Measurements from ENCODE around the gene PPP1R3G. TPM values are rescaled to one million over a fixed set of nuclear protein-coding genes. Genes with fewer than 3 reads are reported as not detected.

The PPP1R3G gene
- total and polyA plus RNA-seq, 2 donors (not counting 1 experiment from before 2014, with no cell fraction given) = 0.72 to 3.3 TPM

GRCh38 chr6:5067305-5067704 lies 17.8 kb upstream of the PPP1R3G start:
- Histone ChIP-seq H3K79me2 (ENCODE audit: control insufficient read depth, insufficient read depth, low read length) (no peaks in the 10 kb centered on the region), H2AFZ (ENCODE audit: low read length) (no peak overlapping the region), H3K27me3 (ENCODE audit: control insufficient read depth, insufficient read depth, low read length) (no peaks in the 10 kb centered on the region), H3K9ac (ENCODE audit: insufficient read depth, low read length) (no peak overlapping the region), H3K4me3 (replicated peaks in 1 of 4; ENCODE audit: control extremely low read depth in 1 of 4, insufficient read depth in 1 of 4, low read depth in 3 of 4, low read length in 4 of 4) (no peak overlapping the region), H3K36me3 (ENCODE audit: control insufficient read depth, insufficient read depth, low read length) (no peaks in the 10 kb centered on the region), H3K4me1 (ENCODE audit: control insufficient read depth, extremely low read depth, insufficient read depth, low read length) (no peaks in the 10 kb centered on the region), H3K27ac (ENCODE audit: insufficient read depth, low read length) (no peak overlapping the region), H4K20me1 (ENCODE audit: control insufficient read depth, extremely low read depth, insufficient read depth, low read length) (no peaks in the 10 kb centered on the region), H3K4me2 (ENCODE audit: extremely low read depth, insufficient read depth, low read length) (no peak overlapping the region), H3K9me3 (ENCODE audit: control insufficient read depth, insufficient read depth, low read depth, low read length) (no peaks in the 10 kb centered on the region)
- DNase-seq (ENCODE audit: low read depth in 2 of 2) = no peak
- TF ChIP-seq CTCF (conservative IDR thresholded peaks at IDR 0.05 in 1 of 2, IDR thresholded peaks at IDR 0.05 in 1 of 2; ENCODE audit: low read depth in 1 of 2, low read length in 2 of 2) (no peak), EZH2 (IDR thresholded peaks at IDR 0.05; ENCODE audit: low read length, missing control alignments) (no peak)

- H3K9me3 ChIP-seq (ENCODE audit: control insufficient read depth, insufficient read depth, low read depth, low read length) = no peaks in the 10 kb centered on the region
- no peak overlapping the region for H3K4me3 ChIP-seq (replicated peaks in 1 of 4; ENCODE audit: control extremely low read depth in 1 of 4, insufficient read depth in 1 of 4, low read depth in 3 of 4, low read length in 4 of 4)
- H3K4me2 ChIP-seq (ENCODE audit: extremely low read depth, insufficient read depth, low read length) = no peak overlapping the region
- DNase-seq (ENCODE audit: low read depth in 2 of 2) = no peak
- H3K36me3 ChIP-seq (ENCODE audit: control insufficient read depth, insufficient read depth, low read length) = no peaks in the 10 kb centered on the region
- H4K20me1 ChIP-seq (ENCODE audit: control insufficient read depth, extremely low read depth, insufficient read depth, low read length) = no peaks in the 10 kb centered on the region
- no peak overlapping the region for H3K9ac ChIP-seq (ENCODE audit: insufficient read depth, low read length)
- H3K79me2 ChIP-seq (ENCODE audit: control insufficient read depth, insufficient read depth, low read length) = no peaks in the 10 kb centered on the region
- no peak overlapping the region for H2AFZ ChIP-seq (ENCODE audit: low read length)
- H3K27ac ChIP-seq (ENCODE audit: insufficient read depth, low read length) = no peak overlapping the region
- TF ChIP-seq EZH2 (IDR thresholded peaks at IDR 0.05; ENCODE audit: low read length, missing control alignments) = no peak
- TF ChIP-seq CTCF (conservative IDR thresholded peaks at IDR 0.05 in 1 of 2, IDR thresholded peaks at IDR 0.05 in 1 of 2; ENCODE audit: low read depth in 1 of 2, low read length in 2 of 2) = no peak
- no peaks in the 10 kb centered on the region for H3K4me1 ChIP-seq (ENCODE audit: control insufficient read depth, extremely low read depth, insufficient read depth, low read length)
- H3K27me3 ChIP-seq (ENCODE audit: control insufficient read depth, insufficient read depth, low read length) = no peaks in the 10 kb centered on the region
These were observed 16.9 kb upstream of the PPP1R3G start for GRCh38 chr6:5068153-5068751.

GRCh38 chr6:5071216-5071615 lies 13.9 kb upstream of the PPP1R3G start:
- Histone ChIP-seq H4K20me1 (ENCODE audit: control insufficient read depth, extremely low read depth, insufficient read depth, low read length) (no peaks in the 10 kb centered on the region), H3K9ac (ENCODE audit: insufficient read depth, low read length) (no peak overlapping the region), H2AFZ (ENCODE audit: low read length) (no peak overlapping the region), H3K9me3 (ENCODE audit: control insufficient read depth, insufficient read depth, low read depth, low read length) (no peaks in the 10 kb centered on the region), H3K4me1 (ENCODE audit: control insufficient read depth, extremely low read depth, insufficient read depth, low read length) (no peaks in the 10 kb centered on the region), H3K27ac (ENCODE audit: insufficient read depth, low read length) (no peak overlapping the region), H3K36me3 (ENCODE audit: control insufficient read depth, insufficient read depth, low read length) (no peaks in the 10 kb centered on the region), H3K4me3 (replicated peaks in 1 of 4; ENCODE audit: control extremely low read depth in 1 of 4, insufficient read depth in 1 of 4, low read depth in 3 of 4, low read length in 4 of 4) (no peak overlapping the region), H3K4me2 (ENCODE audit: extremely low read depth, insufficient read depth, low read length) (no peak overlapping the region), H3K27me3 (ENCODE audit: control insufficient read depth, insufficient read depth, low read length) (no peaks in the 10 kb centered on the region), H3K79me2 (ENCODE audit: control insufficient read depth, insufficient read depth, low read length) (no peaks in the 10 kb centered on the region)
- DNase-seq (ENCODE audit: low read depth in 2 of 2) = no peak
- TF ChIP-seq EZH2 (IDR thresholded peaks at IDR 0.05; ENCODE audit: low read length, missing control alignments) = no peak
- no peak for TF ChIP-seq CTCF (conservative IDR thresholded peaks at IDR 0.05 in 1 of 2, IDR thresholded peaks at IDR 0.05 in 1 of 2; ENCODE audit: low read depth in 1 of 2, low read length in 2 of 2)

Measured in fibroblast of lung (primary cell).